Measurements from ENCODE around the gene TMEM45A.
A peak's percentile ranks its signal among the peaks of the same experiment; 100 is the strongest.
"Not testable (repeated sequence)": the region's sequence is repeated elsewhere in the genome, so short reads cannot be mapped to it uniquely, and the experiment has no call there.

TMEM45A gene

GRCh38 chr3:100492059-100493006 is at the start of gene TMEM45A:
Gene TMEM45A (plus strand): TSS chr3:100492619. CDS start chr3:100555212, 62,593 bp downstream.
- peak; percentile 95 for DNase-seq (ENCODE audit: low spot score)

GRCh38 chr3:100443690-100444089 is 48.7 kb upstream of the TMEM45A start:
- no peak for DNase-seq (ENCODE audit: low spot score)

DNA sequence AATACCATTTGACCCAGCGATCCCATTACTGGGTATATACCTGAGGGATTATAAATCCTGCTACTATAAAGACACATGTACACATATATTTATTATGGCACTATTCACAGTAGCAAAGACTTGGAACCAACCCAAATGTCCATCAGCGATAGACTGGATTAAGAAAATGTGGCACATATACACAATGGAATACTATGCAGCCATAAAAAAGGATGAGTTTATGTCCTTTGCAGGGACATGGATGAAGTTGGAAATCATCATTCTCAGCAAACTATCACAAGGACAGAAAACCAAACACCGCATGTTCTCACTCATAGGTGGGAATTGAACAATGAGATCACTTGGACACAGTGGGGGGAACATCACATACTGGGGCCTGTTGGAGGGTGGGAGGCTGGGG is 45.4 kb upstream of the TMEM45A start:
- not testable (repeated sequence) for DNase-seq (ENCODE audit: low spot score)

GRCh38 chr3:100448079-100448478 is 44.3 kb upstream of the TMEM45A start:
- DNase-seq (ENCODE audit: low spot score), result no peak

- DNase-seq (ENCODE audit: low spot score), result no peak
Observed at GRCh38 chr3:100449214-100449613, 43.2 kb upstream of the TMEM45A start.

DNA sequence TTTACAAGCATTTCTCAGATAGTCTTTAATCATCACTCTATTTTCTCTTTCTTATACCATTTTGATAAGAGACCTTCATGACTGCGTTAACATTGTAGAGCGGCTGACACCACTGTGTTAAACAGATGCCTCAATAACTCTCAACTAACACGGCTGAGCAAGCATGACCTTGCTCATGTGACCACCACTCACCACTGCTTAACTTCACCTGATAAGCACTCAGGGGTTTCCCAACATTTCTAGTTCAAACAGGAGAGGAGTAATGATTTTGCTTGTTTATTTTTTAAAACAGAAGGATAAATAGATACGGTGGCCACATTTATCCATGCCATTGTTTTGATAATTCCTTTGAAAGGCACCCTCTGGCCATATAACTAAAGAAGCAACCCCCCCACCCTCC is 37.7 kb upstream of the TMEM45A start:
- no peak for DNase-seq (ENCODE audit: low spot score)

DNA sequence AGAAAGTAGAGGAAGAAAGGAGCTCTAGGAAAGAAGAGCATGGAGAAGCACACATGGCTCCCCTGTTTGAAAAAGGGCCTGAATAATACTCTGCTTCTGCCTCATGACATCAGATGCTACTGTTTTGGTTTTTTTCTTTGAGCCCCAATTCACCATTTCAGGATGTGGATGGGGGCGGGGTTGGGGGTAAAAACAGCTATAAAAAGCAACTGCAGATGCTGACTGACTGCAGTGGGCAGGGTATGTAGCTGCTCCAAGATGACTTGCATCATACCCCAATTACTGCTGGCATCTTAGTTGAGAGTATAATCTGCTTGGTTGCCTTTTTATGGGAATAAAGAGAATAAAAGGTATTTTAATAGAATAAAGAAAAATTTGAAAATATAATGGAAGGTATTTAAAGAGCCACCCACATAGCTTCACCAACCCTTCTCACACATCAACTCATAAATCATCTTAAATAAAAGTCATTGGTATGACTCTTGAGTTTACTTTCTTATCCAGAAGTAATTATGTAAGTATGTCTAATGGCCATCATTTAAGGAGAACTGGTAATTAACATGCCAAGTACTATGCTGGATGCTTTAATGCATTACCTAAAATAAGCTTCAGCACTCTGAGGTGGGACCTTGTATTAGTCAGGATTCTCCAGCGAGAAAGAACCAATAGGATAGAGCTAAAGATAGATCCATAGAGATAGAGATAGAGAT is 36.4 kb upstream of the TMEM45A start:
- no peak for DNase-seq (ENCODE audit: low spot score)

- DNase-seq (ENCODE audit: low spot score), result no peak
Observed at GRCh38 chr3:100456745-100457144, 35.7 kb upstream of the TMEM45A start.

- no peak for DNase-seq (ENCODE audit: low spot score)
Observed at GRCh38 chr3:100457811-100458210, 34.6 kb upstream of the TMEM45A start.

GRCh38 chr3:100458814-100459213 is 33.6 kb upstream of the TMEM45A start:
- no peak for DNase-seq (ENCODE audit: low spot score)

GRCh38 chr3:100463002-100463401 is 29.4 kb upstream of the TMEM45A start:
- DNase-seq (ENCODE audit: low spot score), result peak; percentile 73

GRCh38 chr3:100463646-100464155 is 28.7 kb upstream of the TMEM45A start:
- DNase-seq (ENCODE audit: low spot score), result no peak

DNA sequence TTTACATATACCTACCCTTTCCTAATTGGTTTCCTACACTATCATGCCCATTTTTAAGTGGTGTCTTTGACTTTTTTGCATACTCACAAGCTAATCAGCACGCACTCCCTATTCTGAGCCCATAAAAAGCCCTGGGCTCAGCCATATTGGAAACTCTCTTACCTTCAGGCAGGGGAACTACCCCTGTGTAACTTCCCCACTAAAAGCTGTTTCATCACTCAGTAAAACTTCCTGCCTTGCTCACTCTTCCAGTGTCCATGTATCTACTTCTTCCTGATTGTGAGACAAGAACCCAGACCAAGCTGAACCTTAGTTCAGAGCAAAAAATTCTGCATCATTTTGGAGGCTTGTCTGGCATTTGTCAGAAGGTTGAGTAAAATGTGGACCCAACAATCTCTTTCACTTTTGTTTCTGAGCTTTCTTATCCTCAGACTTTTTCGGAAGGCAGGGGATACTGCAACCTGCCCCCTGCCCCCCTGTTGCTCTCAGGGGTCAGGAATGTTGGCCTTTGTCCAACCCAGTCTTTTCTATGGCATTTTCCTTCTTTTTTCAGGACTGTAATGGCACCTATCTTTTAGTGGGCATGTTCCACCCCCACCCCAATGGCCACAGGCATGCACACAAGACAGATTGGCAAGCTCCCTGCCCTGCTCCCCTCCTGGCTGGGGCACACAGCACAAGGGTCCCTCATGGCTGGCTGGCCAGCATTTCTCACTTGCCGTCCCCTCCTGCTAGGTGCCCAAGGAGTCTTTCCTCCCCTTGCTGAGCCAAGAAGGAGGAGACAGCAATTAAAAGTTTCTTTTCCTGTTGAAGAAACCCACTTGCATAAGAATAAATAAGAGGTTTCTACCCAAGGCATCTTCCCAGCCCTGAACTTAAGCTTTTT is 26.3 kb upstream of the TMEM45A start:
- no peak for DNase-seq (ENCODE audit: low spot score)

DNA sequence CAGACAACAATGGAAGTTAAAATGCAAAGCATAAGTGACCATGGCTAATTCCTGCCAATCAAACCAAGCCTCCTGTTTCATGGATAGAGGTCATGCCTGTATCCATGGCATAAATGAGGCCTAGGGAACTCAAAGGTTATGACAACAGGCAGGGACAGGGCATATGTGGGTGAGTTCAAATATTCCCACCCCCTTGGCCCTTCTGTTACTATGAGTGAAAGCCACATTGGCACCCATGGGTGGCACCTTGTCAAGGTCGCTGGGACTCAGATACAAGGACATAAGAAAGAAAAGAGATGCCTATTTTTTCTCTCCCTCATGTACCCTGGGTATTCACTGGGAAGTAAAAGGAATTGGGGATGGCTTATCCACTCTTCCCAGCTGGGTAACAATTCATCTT is 25.3 kb upstream of the TMEM45A start:
- no peak for DNase-seq (ENCODE audit: low spot score)

DNA sequence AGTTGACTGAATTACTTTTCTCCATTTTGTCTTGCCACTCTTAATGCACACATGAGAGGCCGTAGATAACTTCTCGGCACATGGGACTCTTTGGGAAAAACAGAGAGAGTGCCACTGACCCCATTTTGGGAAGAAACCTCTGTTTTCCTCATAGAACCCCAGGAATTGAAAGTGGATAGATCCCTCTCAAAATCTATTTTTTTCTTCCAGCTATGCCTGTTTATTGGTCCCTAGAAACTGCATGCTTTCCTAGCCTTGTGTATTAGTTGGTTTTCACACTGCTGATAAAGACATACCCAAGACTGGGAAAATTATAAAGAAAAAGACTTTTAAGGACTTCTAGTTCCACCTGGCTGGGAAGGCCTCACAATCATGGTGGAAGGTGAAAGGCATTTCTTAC is 23.7 kb upstream of the TMEM45A start:
- no peak for DNase-seq (ENCODE audit: low spot score)

GRCh38 chr3:100470951-100471350 is 21.5 kb upstream of the TMEM45A start:
- no peak for DNase-seq (ENCODE audit: low spot score)

- DNase-seq (ENCODE audit: low spot score), result no peak
Observed at GRCh38 chr3:100471444-100471843, 21.0 kb upstream of the TMEM45A start.

DNA sequence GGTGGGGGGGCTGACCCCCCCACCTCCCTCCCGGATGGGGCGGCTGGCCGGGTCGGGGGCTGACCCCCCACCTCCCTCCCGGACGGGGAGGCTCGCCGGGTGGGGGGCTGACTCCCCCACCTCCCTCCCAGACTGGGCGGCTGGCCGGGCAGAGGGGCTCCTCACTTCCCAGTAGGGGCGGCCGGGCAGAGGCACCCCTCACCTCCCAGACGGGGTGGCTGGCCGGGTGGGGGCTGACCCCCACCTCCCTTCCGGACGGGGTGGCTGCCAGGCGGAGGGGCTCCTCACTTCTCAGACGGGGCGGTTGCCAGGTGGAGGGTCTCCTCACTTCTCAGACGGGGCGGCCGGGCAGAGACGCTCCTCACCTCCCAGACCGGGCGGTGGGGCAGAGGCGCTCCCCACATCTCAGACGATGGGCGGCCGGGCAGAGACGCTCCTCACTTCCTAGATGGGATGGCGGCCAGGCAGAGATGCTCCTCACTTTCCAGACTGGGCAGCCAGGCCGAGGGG is 14.5 kb upstream of the TMEM45A start:
- not testable (repeated sequence) for DNase-seq (ENCODE audit: low spot score)

- not testable (repeated sequence) for DNase-seq (ENCODE audit: low spot score)
Observed at GRCh38 chr3:100478521-100478920, 13.9 kb upstream of the TMEM45A start.

DNA sequence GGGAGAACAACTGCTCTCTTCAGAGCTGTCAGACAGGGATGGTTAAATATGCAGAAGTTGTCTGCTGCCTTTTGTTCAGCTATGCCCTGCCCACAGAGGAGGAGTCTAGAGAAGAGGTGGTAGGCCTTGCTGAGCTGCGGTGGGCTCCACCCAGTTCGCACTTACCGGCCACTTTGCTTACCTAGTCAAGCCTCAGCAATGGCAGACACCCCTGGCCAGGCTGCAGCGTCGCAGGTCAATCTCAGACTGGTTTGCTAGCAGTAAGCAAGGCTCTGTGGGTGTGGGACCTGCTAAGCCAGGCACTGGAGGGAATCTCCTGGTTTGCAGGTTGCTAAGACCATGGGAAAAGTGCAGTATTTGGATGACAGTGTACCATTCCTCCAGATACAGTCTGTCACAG is 12.3 kb upstream of the TMEM45A start:
- DNase-seq (ENCODE audit: low spot score), result no peak

- DNase-seq (ENCODE audit: low spot score), result no peak
Observed at GRCh38 chr3:100482176-100482575, 10.2 kb upstream of the TMEM45A start.

DNA sequence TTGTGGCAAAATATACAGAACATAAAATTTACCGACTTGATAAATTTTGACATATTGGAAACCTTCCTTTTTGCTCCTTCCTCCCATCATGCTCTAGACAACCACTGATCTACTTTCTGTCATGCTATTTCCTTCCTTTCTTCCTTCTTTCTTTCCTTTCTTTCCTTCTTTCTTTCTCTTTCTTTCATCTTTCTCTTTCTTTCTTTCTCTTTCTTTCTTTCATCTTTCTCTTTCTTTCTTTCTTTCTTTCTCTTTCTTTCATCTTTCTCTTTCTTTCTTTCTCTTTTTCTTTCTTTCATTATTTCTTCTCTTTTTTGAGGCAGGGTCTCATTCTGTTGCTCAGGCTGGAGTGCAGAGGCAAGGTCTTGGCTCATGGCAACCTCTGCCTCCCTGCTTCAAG is 8.9 kb upstream of the TMEM45A start:
- no peak for DNase-seq (ENCODE audit: low spot score)
